C4-2B (cell line): Measurements from ENCODE around the gene NPR2.

Experiments
- CTCF ChIP-seq: fragments of 450-650 bp; conservative IDR thresholded peaks from 2 replicates; pipeline ENCODE4 v1.5.1; 2017; ENCODE audit warnings: mild to moderate bottlenecking
- ZFX ChIP-seq: fragments of 450-650 bp; IDR thresholded peaks from 2 replicates; pipeline ENCODE4 v1.6.1; 2017

GRCh38 chr9:35760651-35761050, 30.7 kb upstream of the NPR2 start:
- TF ChIP-seq CTCF (no peak), ZFX (no peak)
